Sciatic nerve (tissue), 1 donor: ENCODE data around the gene ITGA7. TPM values are rescaled to one million over a fixed set of nuclear protein-coding genes. Genes with fewer than 3 reads are reported as not detected.

Source experiments
- total RNA-seq: library from RNA; stranded (reverse); fragmentation: NEBNext Ultra II Directional; extraction: Animal tissue kit (Norgen Biotek cat#: 25700); gene quantifications from one replicate; pipeline ENCODE4 v1.2.1, GENCODE V29; 2021
- donor health status: DM: no; HTN: no; CAD: no.

Gene ITGA7
- total RNA-seq, 1 donor from 2014 or later = 307 TPM

Other genes with a start within 250 kb of the ITGA7 start
- not detected for gene OR6C70, start 237.8 kb downstream of the ITGA7 start, total RNA-seq
- not detected for gene OR6C68, start 215.5 kb downstream of the ITGA7 start, total RNA-seq
- gene OR6C4, start 158.3 kb downstream of the ITGA7 start, total RNA-seq = not detected
- not detected for gene OR2AP1, start 135.4 kb downstream of the ITGA7 start, total RNA-seq
- not detected for gene OR10P1, start 71.0 kb downstream of the ITGA7 start, total RNA-seq
- 171 TPM for gene BLOC1S1, start 8.1 kb upstream of the ITGA7 start, total RNA-seq
- gene RDH5, start 12.5 kb upstream of the ITGA7 start, total RNA-seq = 23.3 TPM
- 870 TPM for gene CD63, start 21.1 kb upstream of the ITGA7 start, total RNA-seq
- 10.0 TPM for gene GDF11, start 35.2 kb upstream of the ITGA7 start, total RNA-seq
- 54.0 TPM for gene SARNP, start 109.8 kb upstream of the ITGA7 start, total RNA-seq
- 25.2 TPM for gene ORMDL2, start 110.1 kb upstream of the ITGA7 start, total RNA-seq
- gene DNAJC14, start 121.7 kb upstream of the ITGA7 start, total RNA-seq = 23.4 TPM
- gene MMP19, start 135.0 kb upstream of the ITGA7 start, total RNA-seq = 9.1 TPM
- gene PYM1, start 220.0 kb upstream of the ITGA7 start, total RNA-seq = 21.8 TPM
- 31.8 TPM for gene DGKA, start 223.3 kb upstream of the ITGA7 start, total RNA-seq